AG20443 (cell line): ENCODE measurements around the gene PTPRN2.
"Not testable (repeated sequence)": the region's sequence is repeated elsewhere in the genome, so short reads cannot be mapped to it uniquely, and the experiment has no call there.

Experiments
- DNase-seq: peaks from one replicate; pipeline ENCODE4 v3.0.0; 2012; ENCODE audit warnings: low spot score, mixed read lengths

The PTPRN2 gene

DNA sequence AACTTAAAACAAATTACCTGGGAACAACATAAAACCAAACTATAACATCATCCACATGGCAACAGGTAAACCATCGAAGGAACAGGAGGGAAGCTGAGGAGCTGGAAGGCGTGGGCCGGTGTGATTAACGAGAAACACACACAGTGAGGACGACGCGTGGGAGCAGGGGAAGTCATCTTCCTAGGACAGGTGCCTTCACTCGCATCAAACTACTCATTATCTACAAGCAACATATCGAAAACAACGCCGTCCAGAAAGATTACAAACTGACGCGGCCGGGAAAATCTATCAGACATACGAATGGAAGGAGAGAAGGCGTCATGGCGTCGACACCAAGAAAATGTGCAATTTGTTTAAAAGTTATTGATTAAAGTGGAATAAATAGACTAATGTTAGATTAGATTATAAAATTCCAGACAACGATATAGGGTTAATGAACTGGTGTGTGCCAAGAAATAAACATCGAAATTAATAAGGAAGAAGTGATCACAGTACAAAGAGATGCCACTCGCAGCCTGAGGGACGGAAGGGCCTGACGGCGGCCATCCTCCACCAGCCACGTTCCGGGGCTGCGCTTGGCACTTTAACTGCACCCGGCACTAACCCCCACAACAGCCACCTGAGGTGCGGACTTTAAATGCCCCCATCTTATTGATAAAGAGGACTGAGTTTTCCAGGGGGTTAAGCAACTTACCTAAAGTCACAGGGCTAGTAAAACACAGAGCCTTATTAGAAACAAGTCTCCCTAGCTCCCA is 669.1 kb downstream of the PTPRN2 start:
- no peak for DNase-seq

DNA sequence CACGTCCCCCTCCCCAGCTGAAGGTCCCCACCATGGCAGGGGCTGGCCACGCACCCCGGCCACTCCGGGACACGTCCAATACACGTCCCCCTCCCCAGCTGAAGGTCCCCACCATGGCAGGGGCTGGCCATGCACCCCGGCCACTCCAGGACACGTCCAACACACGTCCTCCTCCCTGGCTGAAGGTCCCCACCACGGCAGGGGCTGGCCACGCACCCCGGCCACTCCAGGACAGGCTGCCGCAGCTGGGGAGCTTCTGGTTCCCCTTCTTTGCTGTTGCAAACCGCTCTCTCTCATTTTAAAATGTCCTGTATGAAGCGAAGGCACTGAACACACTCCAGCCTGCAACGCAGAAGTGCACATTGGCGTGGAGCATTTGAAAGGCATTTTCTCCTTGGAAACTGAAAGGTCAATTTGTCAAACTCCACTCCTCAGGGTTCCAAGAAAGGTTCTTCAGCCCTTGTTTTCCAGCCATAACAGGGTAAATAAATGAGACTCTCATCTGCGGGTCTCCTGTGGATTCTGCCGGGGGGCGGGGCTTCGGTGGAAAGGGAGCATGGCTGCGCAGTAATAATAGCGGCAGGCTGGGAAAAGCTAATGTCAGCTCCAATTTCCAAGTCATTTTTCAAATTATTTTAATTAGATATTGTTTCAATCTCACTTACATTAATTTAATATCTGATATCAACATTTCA is 670.5 kb downstream of the PTPRN2 start:
- DNase-seq = no peak

DNA sequence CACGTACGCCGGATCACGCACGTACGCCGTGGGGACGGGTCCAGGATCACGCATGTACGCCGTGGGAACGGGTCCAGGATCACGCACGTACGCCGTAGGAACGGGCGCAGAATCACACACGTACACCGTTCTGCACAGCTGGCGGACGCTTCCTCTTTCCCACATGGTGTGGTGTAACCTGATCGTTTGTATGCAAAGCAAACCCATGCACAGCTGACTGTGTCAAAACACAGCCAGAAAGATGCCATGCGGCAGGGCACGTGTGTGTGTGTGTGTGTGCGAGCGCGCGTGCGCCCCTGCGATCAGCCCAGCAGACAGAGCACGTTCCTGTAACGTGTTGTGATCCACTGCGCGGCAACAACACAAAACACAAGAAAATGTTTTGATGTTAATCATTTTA is 677.2 kb downstream of the PTPRN2 start:
- DNase-seq = no peak

DNA sequence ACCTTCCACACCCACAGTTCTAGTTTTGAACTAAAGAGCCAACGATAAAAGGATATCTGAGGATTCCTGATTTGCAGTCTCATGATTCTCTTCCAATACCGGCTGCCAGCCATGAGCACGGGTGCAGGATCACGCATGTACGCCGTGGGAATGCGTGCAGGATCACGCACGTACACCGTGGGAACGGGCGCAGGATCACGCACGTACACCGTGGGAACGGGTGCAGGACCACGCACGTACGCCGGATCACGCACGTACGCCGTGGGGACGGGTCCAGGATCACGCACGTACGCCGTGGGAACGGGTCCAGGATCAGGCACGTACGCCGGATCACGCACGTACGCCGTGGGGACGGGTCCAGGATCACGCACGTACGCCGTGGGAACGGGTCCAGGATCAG is 677.6 kb downstream of the PTPRN2 start:
- not testable (repeated sequence) for DNase-seq

- DNase-seq = no peak
Observed at GRCh38 chr7:157909370-157909769, 678.3 kb downstream of the PTPRN2 start.

DNA sequence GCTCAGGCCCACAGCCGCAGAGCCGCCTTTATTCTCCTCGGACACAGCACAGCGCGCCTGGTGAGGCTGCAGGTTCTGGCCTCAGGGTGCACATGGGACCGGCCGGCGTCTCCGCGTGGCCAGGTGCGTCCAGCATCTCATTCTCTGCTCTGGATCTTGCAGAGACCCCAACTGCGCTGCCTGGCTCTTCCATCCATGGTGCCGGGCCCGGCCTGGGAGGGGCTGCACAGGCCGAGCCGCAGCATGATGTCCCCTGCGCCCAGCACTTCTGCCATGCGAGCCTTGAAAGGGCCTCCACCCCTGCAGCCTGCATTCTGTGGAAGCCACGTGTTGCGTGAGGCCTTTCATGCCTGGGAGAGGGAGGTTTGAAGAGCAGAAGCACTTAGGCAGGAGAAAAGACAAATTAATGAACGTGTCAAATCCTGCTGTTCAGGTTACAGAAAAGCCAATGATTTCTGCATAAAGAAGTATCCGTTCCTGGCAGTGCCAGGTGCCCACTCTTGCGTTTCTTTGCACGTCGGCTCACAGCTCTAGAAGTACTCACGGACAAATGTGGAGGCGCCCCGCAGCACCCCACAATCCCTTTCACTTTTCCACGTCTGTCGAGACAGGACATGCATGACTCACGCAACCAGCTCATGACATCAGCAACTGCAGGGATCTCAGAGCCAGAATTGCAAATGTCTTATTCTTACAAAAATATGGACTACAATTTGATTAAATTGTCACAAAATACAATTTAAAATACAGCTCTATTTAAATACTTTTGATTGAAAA is 679.4 kb downstream of the PTPRN2 start:
- no peak for DNase-seq

- DNase-seq = no peak
Observed at GRCh38 chr7:157907091-157907490, 680.5 kb downstream of the PTPRN2 start.

DNA sequence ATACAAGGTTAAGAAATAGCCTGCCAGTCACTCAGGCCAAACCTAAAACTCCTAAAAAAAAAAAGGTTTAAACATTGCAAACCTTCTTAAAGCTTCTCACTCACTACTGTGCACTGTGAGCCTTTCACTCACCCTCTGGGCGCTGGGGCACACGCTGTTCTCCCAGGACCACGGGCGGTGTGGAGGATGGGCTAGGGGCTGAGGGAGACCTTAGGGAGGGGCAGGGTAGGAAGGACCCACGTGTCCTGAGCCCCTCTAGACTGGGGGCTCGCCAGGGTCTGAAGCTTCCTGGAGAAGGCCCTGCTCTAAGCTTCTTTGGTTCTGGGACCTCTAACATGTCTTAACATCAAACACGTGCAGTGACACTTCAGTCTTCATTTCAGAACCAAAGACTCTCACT is 681.0 kb downstream of the PTPRN2 start:
- DNase-seq = no peak

GRCh38 chr7:157905651-157906461 is 681.8 kb downstream of the PTPRN2 start:
- DNase-seq = no peak

DNA sequence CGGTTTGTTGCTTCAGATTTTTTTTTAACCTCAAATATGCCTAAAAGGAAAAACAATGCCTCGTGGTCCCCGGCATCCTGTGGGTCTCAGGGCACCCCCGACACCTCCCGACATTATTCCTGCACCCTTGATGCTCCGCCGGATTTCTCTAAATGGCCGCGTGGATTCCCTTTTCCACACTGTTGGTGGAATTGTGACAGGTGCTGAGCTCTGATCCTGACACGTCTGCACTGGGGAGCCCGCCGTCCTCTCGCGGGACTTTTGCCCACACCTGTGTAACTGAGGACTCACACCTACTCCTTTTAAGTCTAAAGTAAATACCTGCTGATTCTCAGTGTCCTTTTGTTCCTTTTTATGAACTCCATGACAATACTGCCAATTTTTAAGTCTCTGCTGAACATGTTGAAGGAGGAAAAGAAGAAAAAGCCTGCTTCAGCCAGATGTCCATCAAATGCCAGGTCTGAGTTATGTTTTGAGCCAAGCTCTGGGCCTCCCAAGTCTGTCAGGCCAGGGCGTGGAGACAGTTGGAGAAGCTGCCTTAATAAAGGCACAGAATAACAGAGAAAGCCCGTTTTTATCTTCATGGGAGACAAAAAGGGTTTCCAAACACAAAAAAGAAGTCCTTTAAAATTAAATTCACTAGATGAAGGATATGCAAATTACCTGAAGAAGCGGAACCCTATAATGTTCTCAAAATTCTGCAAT is 682.6 kb downstream of the PTPRN2 start:
- no peak for DNase-seq

GRCh38 chr7:157904211-157904865 is 683.3 kb downstream of the PTPRN2 start:
- DNase-seq = no peak

DNA sequence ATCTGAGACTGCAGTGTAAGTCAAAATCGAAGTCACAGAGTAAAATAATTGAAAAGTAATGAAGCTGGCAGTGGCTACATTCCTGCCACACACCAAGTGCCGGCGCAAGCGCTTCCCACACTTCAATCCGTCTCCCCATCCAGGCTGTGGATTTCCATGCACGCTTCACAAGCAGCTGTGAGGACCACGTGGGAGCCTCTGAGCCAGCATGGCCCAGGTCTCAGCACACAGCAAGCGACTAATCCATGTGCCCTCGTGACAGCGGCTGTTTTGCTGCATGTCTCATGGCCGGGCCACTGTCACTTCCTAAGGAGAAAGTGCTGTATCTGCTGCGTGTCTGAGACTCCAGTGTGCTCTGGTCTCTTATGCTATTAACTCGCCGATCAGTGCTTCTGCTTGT is 683.9 kb downstream of the PTPRN2 start:
- no peak for DNase-seq

DNA sequence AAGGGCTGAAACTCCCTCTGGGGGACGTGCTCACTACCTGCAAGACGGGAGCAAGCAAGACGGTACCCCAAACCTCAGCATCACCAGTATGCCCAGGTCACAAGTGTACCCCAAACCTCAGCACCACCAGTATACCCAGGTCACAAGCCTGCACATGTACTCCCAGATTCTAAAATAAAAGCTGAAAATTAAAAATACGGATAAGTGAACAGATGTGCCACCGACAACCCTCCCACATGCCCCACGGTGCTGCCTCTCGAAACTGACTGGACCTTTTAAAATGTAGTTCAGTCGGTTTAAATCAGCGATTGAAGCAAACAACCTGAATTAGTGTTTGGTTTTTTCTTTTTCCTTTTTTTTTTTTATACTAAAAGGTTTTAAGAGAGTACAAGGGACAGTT is 684.3 kb downstream of the PTPRN2 start:
- no peak for DNase-seq

GRCh38 chr7:157901816-157902610 is 685.6 kb downstream of the PTPRN2 start:
- DNase-seq = not testable (repeated sequence)

DNA sequence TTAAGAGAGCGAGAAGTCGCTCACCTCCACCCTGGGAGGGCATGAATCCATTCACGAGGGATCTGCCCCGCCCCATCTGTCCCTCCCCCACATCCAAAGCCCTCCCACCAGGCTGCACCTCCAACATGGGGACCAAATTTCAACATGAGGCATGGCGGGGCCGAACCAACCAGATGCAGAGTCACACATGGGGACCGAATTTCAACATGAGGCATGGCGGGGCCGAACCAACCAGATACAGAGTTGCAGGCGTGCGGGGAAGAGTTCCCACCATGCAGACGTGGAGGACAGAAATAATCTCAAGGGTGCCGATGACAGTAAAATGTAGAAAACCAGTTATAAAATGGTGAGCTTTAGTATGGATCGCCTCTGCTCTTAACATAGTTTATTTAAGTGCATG is 686.5 kb downstream of the PTPRN2 start:
- DNase-seq = no peak

DNA sequence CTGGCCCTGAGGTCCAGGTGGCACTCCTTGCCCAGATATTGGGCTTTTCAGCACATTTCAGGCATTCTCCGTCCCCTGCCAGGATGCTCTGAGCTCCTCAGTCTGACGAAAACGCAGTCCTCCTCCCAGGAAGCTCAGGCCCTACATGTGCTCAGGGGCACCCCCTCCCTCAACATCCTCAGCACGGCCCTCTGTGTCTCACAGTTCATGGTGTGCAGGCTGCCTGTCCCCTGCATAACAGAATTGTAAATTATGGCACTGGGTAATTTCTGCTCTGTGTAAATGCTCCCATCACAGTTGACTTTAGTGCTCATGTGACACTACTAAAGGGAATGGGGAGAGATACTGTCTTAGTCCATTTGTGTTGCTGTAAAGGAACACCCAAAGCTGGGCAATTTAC is 687.1 kb downstream of the PTPRN2 start:
- no peak for DNase-seq

DNA sequence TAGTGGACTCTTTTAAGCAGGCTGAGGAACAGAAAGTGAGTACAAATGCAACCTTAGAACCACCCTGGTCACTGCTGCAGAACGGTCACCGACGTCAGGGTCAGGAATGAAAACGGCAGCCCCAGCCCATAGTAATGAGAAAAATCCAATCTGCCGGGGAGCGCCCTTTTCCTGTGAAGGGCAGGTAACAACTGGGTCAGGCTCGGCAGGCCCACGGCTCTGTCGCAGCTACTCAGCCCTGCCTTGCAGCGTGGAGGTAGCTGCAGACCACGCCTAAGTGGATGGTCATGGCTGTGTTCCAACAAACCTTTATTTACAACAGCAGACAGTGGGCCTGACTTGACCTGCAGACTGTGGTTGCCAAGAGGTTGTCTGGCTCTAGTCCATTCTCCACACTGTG is 687.6 kb downstream of the PTPRN2 start:
- DNase-seq = no peak

DNA sequence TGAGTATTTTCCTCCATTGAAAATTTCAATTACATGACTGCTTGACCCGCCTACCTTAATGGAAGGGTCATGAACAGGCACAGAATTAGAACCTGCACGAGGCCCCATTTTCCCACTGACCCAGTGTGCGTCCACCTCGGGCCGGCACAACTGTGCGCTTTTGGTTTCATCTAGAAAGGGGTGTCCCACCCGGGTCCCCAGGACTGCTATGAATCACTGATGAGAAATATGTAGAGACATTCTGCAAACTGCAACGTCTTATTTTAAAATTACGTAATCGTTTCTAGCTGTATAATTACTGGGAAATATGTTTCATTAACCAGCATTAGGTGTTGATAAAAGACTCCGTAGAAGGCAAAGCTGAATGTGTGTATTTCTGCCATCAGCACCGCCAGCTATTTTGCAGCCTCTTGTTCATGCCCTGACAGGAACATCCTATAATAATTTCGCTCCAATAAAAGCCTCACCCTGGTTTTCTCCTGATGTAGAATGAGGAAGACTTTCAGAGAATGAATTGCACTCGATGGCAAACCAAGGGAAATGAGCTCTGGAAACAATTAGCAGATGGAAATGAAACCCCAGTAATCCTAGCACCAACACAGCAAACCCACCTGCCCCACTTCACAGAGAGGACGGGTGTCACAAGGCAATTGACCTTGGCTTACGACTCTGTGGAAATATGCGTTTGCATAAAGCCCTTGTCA is 688.7 kb downstream of the PTPRN2 start:
- DNase-seq = no peak

- no peak for DNase-seq
Observed at GRCh38 chr7:157898261-157898660, 689.4 kb downstream of the PTPRN2 start.
